NCI-H2081 treated with DMSO at 0.1 percent for 48 hours (cell line): ENCODE results near the gene ZNF248.
"Not testable (repeated sequence)": the region's sequence is repeated elsewhere in the genome, so short reads cannot be mapped to it uniquely, and the experiment has no call there.

Experiments
- DNase-seq: peaks from one replicate; lab custom pipeline; 2025; lab: John Stamatoyannopoulos, UW

ZNF248 gene

GRCh38 chr10:37857287-37858211 is at the start of gene ZNF248:
ZNF248 (minus strand) TSS chr10:37857610; CDS start chr10:37856310, 1,300 bp downstream.
- peak; percentile 51 for DNase-seq

GRCh38 chr10:37906382-37906781 is 49.0 kb upstream of the ZNF248 start:
- no peak for DNase-seq

- no peak for DNase-seq
These were observed 39.0 kb upstream of the ZNF248 start for GRCh38 chr10:37896436-37896835.

GRCh38 chr10:37895674-37896073 is 38.3 kb upstream of the ZNF248 start:
- DNase-seq: no peak

- no peak for DNase-seq
These were observed 28.4 kb upstream of the ZNF248 start for GRCh38 chr10:37885850-37886249.

GRCh38 chr10:37872955-37873354 is 15.5 kb upstream of the ZNF248 start:
- no peak for DNase-seq

- no peak for DNase-seq
These were observed 14.9 kb upstream of the ZNF248 start for GRCh38 chr10:37872283-37872682.

GRCh38 chr10:37871568-37872251 is 14.3 kb upstream of the ZNF248 start:
- no peak for DNase-seq

- no peak for DNase-seq
These were observed 13.7 kb upstream of the ZNF248 start for GRCh38 chr10:37871143-37871542.

- DNase-seq: no peak
These were observed 11.4 kb upstream of the ZNF248 start for GRCh38 chr10:37868796-37869195.

- no peak for DNase-seq
These were observed 8.8 kb upstream of the ZNF248 start for GRCh38 chr10:37865957-37866803.

GRCh38 chr10:37865264-37865663 is 7.9 kb upstream of the ZNF248 start:
- DNase-seq: no peak

- DNase-seq: no peak
These were observed 3.2 kb upstream of the ZNF248 start for GRCh38 chr10:37860494-37861190.

- DNase-seq: not testable (repeated sequence)
These were observed 1.9 kb upstream of the ZNF248 start for GRCh38 chr10:37859270-37859669.

GRCh38 chr10:37856881-37857286 is 526 bp downstream of the ZNF248 start:
- no peak for DNase-seq

GRCh38 chr10:37855636-37856035 is 1.8 kb downstream of the ZNF248 start:
- DNase-seq: no peak

GRCh38 chr10:37854626-37855025 is 2.8 kb downstream of the ZNF248 start:
- DNase-seq: no peak

GRCh38 chr10:37844644-37845043 is 12.8 kb downstream of the ZNF248 start:
- no peak for DNase-seq

- no peak for DNase-seq
These were observed 18.2 kb downstream of the ZNF248 start for GRCh38 chr10:37839243-37839642.

- DNase-seq: no peak
These were observed 25.7 kb downstream of the ZNF248 start for GRCh38 chr10:37831495-37832333.

- DNase-seq: no peak
These were observed 30.6 kb downstream of the ZNF248 start for GRCh38 chr10:37826806-37827205.
